ENCODE measurements around the gene TIGD6.

TIGD6 gene

DNA sequence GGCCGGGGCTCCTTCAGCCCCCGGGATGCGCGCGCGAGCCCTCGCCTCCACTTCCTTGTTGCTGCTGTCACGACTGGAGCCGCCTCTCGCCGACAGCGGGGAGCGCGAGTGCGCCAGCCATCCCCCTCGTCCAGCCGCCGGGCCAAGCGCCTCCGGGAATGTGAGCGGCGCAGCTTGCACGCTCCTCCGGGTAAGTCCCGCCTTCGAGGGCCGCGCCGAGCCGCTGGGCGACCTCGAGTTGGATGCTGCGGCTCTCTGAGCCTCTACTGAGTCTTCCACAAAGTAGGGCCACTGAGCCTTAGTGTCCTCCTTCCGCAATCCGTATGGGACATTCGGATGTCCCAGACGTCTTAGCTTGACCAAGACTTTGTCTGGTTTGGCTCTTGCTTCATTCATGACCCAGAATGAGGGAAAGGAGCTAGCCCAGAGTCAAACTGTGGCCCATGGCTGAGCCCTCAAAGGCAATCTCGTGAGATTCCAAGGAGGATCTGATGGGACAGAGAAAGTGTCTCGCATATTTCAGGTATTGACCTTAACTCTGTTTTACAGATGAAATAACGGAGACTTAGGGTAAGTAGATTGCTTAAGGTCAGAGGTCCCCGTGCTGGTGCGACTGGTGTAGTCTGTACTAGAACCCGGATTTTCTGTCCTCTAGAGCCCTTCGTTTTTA, 671 bp upstream of the TIGD6 start:
- H3K4me1 ChIP-seq (ENCODE audit: control insufficient read depth, insufficient read depth, low read length) = peaks cover 9% of the 10 kb centered on the region
- H3K4me3 ChIP-seq (ENCODE audit: low read depth, low read length) = peak overlapping the region; percentile 93
- H3K36me3 ChIP-seq (ENCODE audit: control insufficient read depth in 2 of 2, insufficient read depth in 1 of 2, low read length in 2 of 2) = peaks cover 10 to 31% of the 10 kb centered on the region in 2 experiments
- ChIA-PET POLR2A (interaction anchor here (0.6 to 1.9 kb wide), 9 partner anchors 9 to 226 kb away, joined by 3 to 14 read pairs (median 3); partner anchors contain the start of gene SLC26A2), CTCF (interaction anchor here (0.6 to 2.9 kb wide), 7 partner anchors 11 to 334 kb away, joined by 3 to 20 read pairs (median 5); no protein-coding TSS in a partner anchor)
- H3K27ac ChIP-seq (ENCODE audit: extremely low read depth, low read depth, low read length) = peak overlapping the region; percentile 85
- TF ChIP-seq ZNF610 (tag by site-specific recombination; IDR thresholded peaks at IDR 0.05; ENCODE audit: borderline replicate concordance) = peak; percentile 21; the same call in 1 of the 2 replicates
- no peak for TF ChIP-seq ZNF324 (tag by site-specific recombination; IDR thresholded peaks at IDR 0.05)
- TF ChIP-seq ZNF394 (tag by site-specific recombination; IDR thresholded peaks at IDR 0.05; ENCODE audit: borderline replicate concordance) = no peak
- TF ChIP-seq IKZF3 (tag by site-specific recombination; IDR thresholded peaks at IDR 0.05) = 0 out of 2 replicates have a peak, but pooled peaks have one; percentile 5
- no peak for TF ChIP-seq PRDM1 (tag by site-specific recombination; IDR thresholded peaks at IDR 0.05)
- TF ChIP-seq ZNF350 (tag by site-specific recombination; IDR thresholded peaks at IDR 0.05) = no peak
- TF ChIP-seq ZNF510 (tag by site-specific recombination; IDR thresholded peaks at IDR 0.05; ENCODE audit: insufficient replicate concordance) = no peak
- TF ChIP-seq, protein P1, sequence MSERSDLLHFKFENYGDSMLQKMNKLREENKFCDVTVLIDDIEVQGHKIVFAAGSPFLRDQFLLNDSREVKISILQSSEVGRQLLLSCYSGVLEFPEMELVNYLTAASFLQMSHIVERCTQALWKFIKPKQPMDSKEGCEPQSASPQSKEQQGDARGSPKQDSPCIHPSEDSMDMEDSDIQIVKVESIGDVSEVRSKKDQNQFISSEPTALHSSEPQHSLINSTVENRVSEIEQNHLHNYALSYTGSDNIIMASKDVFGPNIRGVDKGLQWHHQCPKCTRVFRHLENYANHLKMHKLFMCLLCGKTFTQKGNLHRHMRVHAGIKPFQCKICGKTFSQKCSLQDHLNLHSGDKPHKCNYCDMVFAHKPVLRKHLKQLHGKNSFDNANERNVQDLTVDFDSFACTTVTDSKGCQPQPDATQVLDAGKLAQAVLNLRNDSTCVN (tag by site-specific recombination; optimal IDR thresholded peaks at IDR 0.05) = peak; percentile 78
- TF ChIP-seq ZNF423 (tag by site-specific recombination; IDR thresholded peaks at IDR 0.05) = peak; percentile 5; the same call in 1 of the 2 replicates
- TF ChIP-seq ZNF768 (tag by site-specific recombination; IDR thresholded peaks at IDR 0.05) = peak; percentile 94
- no peak for TF ChIP-seq ZNF658 (tag by site-specific recombination; IDR thresholded peaks at IDR 0.05)
- no peaks in the 10 kb centered on the region for H3K9me3 ChIP-seq (ENCODE audit: control insufficient read depth, insufficient read depth, low read depth, low read length)

DNA sequence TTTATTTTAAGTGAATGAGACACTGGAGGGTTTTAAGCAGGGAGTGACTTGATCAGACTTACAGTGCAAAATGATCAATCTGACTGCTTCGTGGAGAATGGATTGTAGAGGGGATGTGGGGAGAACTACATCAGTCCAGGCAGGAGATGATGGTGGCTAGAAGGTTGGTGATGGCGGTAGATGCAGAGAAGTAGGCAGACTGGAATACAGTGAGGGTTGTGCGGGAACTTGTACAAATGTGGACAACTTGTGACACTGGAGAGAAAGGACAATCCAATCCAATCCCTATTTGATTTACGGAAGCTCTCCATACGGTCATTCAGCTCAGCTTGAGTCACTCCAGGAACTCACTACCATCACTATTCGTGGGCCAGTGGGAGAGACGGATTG, 593 bp downstream of the TIGD6 start:
- CTCF ChIA-PET = interaction anchor here (0.9 to 2.5 kb wide), 6 partner anchors 9 to 363 kb away, joined by 3 to 20 read pairs (median 6); no protein-coding TSS in a partner anchor

DNA sequence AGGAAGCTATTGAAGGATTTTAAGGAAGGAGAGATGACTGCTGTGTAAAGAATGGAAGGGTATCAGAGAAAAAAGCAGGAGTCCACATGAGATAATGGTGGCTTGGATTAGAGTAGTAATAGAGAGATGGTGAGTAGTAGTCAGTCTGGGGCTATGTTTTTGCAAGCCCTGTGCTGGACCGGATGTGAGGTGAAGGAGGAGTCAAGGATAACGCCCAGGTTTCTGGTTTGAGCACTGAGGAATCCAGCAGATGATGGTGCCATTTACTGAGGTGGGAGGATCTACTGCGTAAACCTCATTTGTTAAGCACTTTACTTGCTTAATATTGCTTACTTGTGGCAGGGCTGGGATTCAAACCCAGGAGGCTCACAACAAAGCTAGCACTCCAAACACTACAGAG, 1.1 kb downstream of the TIGD6 start:
- CTCF ChIA-PET = interaction anchor here (0.6 to 2.5 kb wide), 8 partner anchors 9 to 365 kb away, joined by 3 to 20 read pairs (median 4); no protein-coding TSS in a partner anchor
- H3K4me3 ChIP-seq (ENCODE audit: low read depth, low read length) = peak overlapping the region; percentile 93; the same call in 1 of the 2 replicates
- 0 out of 2 replicates have a peak overlapping the region, but pooled peaks have one; percentile 85 for H3K27ac ChIP-seq (ENCODE audit: extremely low read depth, low read depth, low read length)
- TF ChIP-seq TRIM28 (IDR thresholded peaks at IDR 0.05; ENCODE audit: borderline replicate concordance, low read length) (no peak), ZNF610 (tag by site-specific recombination; IDR thresholded peaks at IDR 0.05; ENCODE audit: borderline replicate concordance) (no peak), ZSCAN16 (tag by site-specific recombination; IDR thresholded peaks at IDR 0.05) (no peak), ZNF366 (tag by site-specific recombination; conservative IDR thresholded peaks at IDR 0.05) (no peak), ZNF707 (tag by site-specific recombination; IDR thresholded peaks at IDR 0.05) (no peak), ZIC2 (tag by site-specific recombination; IDR thresholded peaks at IDR 0.05) (no peak), ZNF112 (tag by site-specific recombination; IDR thresholded peaks at IDR 0.05) (no peak)
- TF ChIP-seq, protein P2, sequence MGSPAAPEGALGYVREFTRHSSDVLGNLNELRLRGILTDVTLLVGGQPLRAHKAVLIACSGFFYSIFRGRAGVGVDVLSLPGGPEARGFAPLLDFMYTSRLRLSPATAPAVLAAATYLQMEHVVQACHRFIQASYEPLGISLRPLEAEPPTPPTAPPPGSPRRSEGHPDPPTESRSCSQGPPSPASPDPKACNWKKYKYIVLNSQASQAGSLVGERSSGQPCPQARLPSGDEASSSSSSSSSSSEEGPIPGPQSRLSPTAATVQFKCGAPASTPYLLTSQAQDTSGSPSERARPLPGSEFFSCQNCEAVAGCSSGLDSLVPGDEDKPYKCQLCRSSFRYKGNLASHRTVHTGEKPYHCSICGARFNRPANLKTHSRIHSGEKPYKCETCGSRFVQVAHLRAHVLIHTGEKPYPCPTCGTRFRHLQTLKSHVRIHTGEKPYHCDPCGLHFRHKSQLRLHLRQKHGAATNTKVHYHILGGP (tag by site-specific recombination; IDR thresholded peaks at IDR 0.05) = no peak
- TF ChIP-seq, protein P3, sequence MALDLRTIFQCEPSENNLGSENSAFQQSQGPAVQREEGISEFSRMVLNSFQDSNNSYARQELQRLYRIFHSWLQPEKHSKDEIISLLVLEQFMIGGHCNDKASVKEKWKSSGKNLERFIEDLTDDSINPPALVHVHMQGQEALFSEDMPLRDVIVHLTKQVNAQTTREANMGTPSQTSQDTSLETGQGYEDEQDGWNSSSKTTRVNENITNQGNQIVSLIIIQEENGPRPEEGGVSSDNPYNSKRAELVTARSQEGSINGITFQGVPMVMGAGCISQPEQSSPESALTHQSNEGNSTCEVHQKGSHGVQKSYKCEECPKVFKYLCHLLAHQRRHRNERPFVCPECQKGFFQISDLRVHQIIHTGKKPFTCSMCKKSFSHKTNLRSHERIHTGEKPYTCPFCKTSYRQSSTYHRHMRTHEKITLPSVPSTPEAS (tag by site-specific recombination; IDR thresholded peaks at IDR 0.05) = no peak

More for the DNA sequence above, 593 bp downstream of the TIGD6 start:
- POLR2A ChIA-PET = interaction anchor here (0.6 to 1.9 kb wide), 8 partner anchors 21 to 224 kb away, joined by 3 to 14 read pairs (median 4); partner anchors contain the start of gene SLC26A2
- Histone ChIP-seq H3K36me3 (ENCODE audit: control insufficient read depth in 2 of 2, insufficient read depth in 1 of 2, low read length in 2 of 2) (peaks cover 6 to 27% of the 10 kb centered on the region in 2 experiments; a peak in 2 of 3 replicates), H3K27ac (ENCODE audit: extremely low read depth, low read depth, low read length) (peak overlapping the region; percentile 85), H3K4me3 (ENCODE audit: low read depth, low read length) (peak overlapping the region; percentile 93), H3K9me3 (ENCODE audit: control insufficient read depth, insufficient read depth, low read depth, low read length) (no peaks in the 10 kb centered on the region), H3K4me1 (ENCODE audit: control insufficient read depth, insufficient read depth, low read length) (peaks cover 9% of the 10 kb centered on the region)
- TF ChIP-seq OVOL3 (tag by site-specific recombination; IDR thresholded peaks at IDR 0.05) (no peak), SP7 (tag by site-specific recombination; IDR thresholded peaks at IDR 0.05) (no peak), ZNF777 (tag by site-specific recombination; IDR thresholded peaks at IDR 0.05; ENCODE audit: borderline replicate concordance) (0 out of 2 replicates have a peak, but pooled peaks have one; percentile 14), ZBTB17 (tag by site-specific recombination; IDR thresholded peaks at IDR 0.05) (peak; percentile 95; the same call in 1 of the 2 replicates), ZNF366 (tag by site-specific recombination; conservative IDR thresholded peaks at IDR 0.05) (0 out of 2 replicates have a peak, but pooled peaks have one; percentile 37), ZNF544 (tag by site-specific recombination; IDR thresholded peaks at IDR 0.05) (no peak), YY2 (tag by site-specific recombination; IDR thresholded peaks at IDR 0.05) (peak; percentile 61; the same call in 1 of the 2 replicates)
- TF ChIP-seq, protein P3 (tag by site-specific recombination; IDR thresholded peaks at IDR 0.05) = no peak
- TF ChIP-seq, protein P4, sequence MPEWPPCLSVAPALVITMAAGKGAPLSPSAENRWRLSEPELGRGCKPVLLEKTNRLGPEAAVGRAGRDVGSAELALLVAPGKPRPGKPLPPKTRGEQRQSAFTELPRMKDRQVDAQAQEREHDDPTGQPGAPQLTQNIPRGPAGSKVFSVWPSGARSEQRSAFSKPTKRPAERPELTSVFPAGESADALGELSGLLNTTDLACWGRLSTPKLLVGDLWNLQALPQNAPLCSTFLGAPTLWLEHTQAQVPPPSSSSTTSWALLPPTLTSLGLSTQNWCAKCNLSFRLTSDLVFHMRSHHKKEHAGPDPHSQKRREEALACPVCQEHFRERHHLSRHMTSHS (tag by site-specific recombination; IDR thresholded peaks at IDR 0.05) = no peak

More for the DNA sequence above, 1.1 kb downstream of the TIGD6 start:
- POLR2A ChIA-PET = interaction anchor here (1.6 to 1.9 kb wide), 2 partner anchors 35 to 39 kb away, joined by 6 to 14 read pairs; partner anchors contain the start of gene SLC26A2
- H3K4me1 ChIP-seq (ENCODE audit: control insufficient read depth, insufficient read depth, low read length) = peaks cover 9% of the 10 kb centered on the region
- H3K36me3 ChIP-seq (ENCODE audit: control insufficient read depth in 2 of 2, insufficient read depth in 1 of 2, low read length in 2 of 2) = peaks cover 6 to 24% of the 10 kb centered on the region in 2 experiments; a peak in 2 of 3 replicates
- no peaks in the 10 kb centered on the region for H3K9me3 ChIP-seq (ENCODE audit: control insufficient read depth, insufficient read depth, low read depth, low read length)
